HG03108 (cell line): ENCODE results near the gene R3HDML.

Source experiments
- ATAC-seq: cut with Tn5 transposase; IDR thresholded peaks from one replicate; pipeline ENCODE4 v1.9.1; 2021; ENCODE audit warnings: moderate library complexity; ENCODE audit not compliant: unreplicated experiment

R3HDML gene

GRCh38 chr20:44361021-44361420, 24.2 kb downstream of the R3HDML start:
- ATAC-seq: no peak

- ATAC-seq: no peak
These were observed 25.7 kb downstream of the R3HDML start for GRCh38 chr20:44362466-44362940.

- no peak for ATAC-seq
These were observed 27.2 kb downstream of the R3HDML start for GRCh38 chr20:44364068-44364467.

GRCh38 chr20:44364780-44365179, 27.9 kb downstream of the R3HDML start:
- ATAC-seq: no peak

GRCh38 chr20:44367746-44368145, 30.9 kb downstream of the R3HDML start:
- ATAC-seq: no peak

- no peak for ATAC-seq
These were observed 33.9 kb downstream of the R3HDML start for GRCh38 chr20:44370639-44371218.

- ATAC-seq: no peak
These were observed 45.8 kb downstream of the R3HDML start for GRCh38 chr20:44382641-44383040.

- no peak for ATAC-seq
These were observed 47.7 kb downstream of the R3HDML start for GRCh38 chr20:44384423-44385027.

- ATAC-seq: peak; percentile 63
These were observed 51.7 kb downstream of the R3HDML start for GRCh38 chr20:44388466-44389023.

- no peak for ATAC-seq
These were observed 53.0 kb downstream of the R3HDML start for GRCh38 chr20:44389871-44390270.

- ATAC-seq: no peak
These were observed 53.4 kb downstream of the R3HDML start for GRCh38 chr20:44390280-44390679.

- ATAC-seq: no peak
These were observed 55.4 kb downstream of the R3HDML start for GRCh38 chr20:44392088-44392775.

GRCh38 chr20:44392776-44393607, 56.1 kb downstream of the R3HDML start:
- no peak for ATAC-seq

GRCh38 chr20:44393608-44394451, 57.0 kb downstream of the R3HDML start:
- ATAC-seq: no peak

GRCh38 chr20:44394452-44394701, 57.5 kb downstream of the R3HDML start:
- ATAC-seq: no peak

- ATAC-seq: no peak
These were observed 58.0 kb downstream of the R3HDML start for GRCh38 chr20:44394702-44395460.

- ATAC-seq: no peak
These were observed 58.9 kb downstream of the R3HDML start for GRCh38 chr20:44395461-44396340.

- no peak for ATAC-seq
These were observed 59.7 kb downstream of the R3HDML start for GRCh38 chr20:44396369-44397130.
